Activated naive CD4-positive, alpha-beta T cell treated with anti-CD3 and anti-CD28 coated beads for 36 hours (primary cell): ENCODE results near the gene ATP2B3. TPM values are rescaled to one million over a fixed set of nuclear protein-coding genes. Genes with fewer than 3 reads are reported as not detected.
A peak's percentile ranks its signal among the peaks of the same experiment; 100 is the strongest.

Experiments used
- CTCF ChIA-PET: fragments of 350-600 bp; sonication (Branson Sonifier 250); formaldehyde crosslinking; loops from one replicate; lab custom pipeline; 2021; ENCODE audit warnings: antibody characterized with exemption; lab: Charles Lee
- DNase-seq: peaks from one replicate; pipeline ENCODE4 v3.0.0-alpha.2; 2020
- H3K27ac Mint-ChIP-seq: one replicate; pipeline ENCODE4 v1.8.0; 2021; ENCODE audit warnings: mild to moderate bottlenecking, mixed read lengths
- H3K27me3 Mint-ChIP-seq: one replicate; pipeline ENCODE4 v1.8.0; 2021; ENCODE audit warnings: low read depth, mixed read lengths
- H3K36me3 Mint-ChIP-seq: one replicate; pipeline ENCODE4 v1.8.0; 2021; ENCODE audit warnings: low read depth, mixed read lengths
- H3K4me1 Mint-ChIP-seq: one replicate; pipeline ENCODE4 v1.8.0; 2021; ENCODE audit warnings: low read depth, mixed read lengths
- H3K4me3 Mint-ChIP-seq: one replicate; pipeline ENCODE4 v1.8.0; 2021; ENCODE audit warnings: mild to moderate bottlenecking, moderate library complexity, mixed read lengths
- H3K9me3 Mint-ChIP-seq: one replicate; pipeline ENCODE4 v1.8.0; 2021; ENCODE audit warnings: mixed read lengths
- intact Hi-C: fragments of 100-400 bp; cut with micrococcal nuclease; formaldehyde crosslinking; loops from one replicate; pipeline ENCODE4 v1.15.1; 2023
- total RNA-seq, 2 experiments: library from RNA; stranded (reverse); gene quantifications; one replicate each; pipeline ENCODE4 v1.2.3, GENCODE V29; 2021

Gene ATP2B3
- total RNA-seq, 2 experiments from 2014 or later = not detected

- intact Hi-C loops = no loop called here
- H3K4me3 Mint-ChIP-seq = no peak overlapping the region
- no peaks in the 10 kb centered on the region for H3K9me3 Mint-ChIP-seq
- CTCF ChIA-PET = no interaction called here
- H3K27ac Mint-ChIP-seq = no peak overlapping the region
- DNase-seq = no peak
- H3K4me1 Mint-ChIP-seq = peaks cover 2% of the 10 kb centered on the region
- H3K27me3 Mint-ChIP-seq = no peaks in the 10 kb centered on the region
- no peaks in the 10 kb centered on the region for H3K36me3 Mint-ChIP-seq
Measured at GRCh38 chrX:153491351-153491914, 26.0 kb upstream of the ATP2B3 start.

- intact Hi-C loops = no loop called here
- CTCF ChIA-PET = no interaction called here
Measured at GRCh38 chrX:153491918-153492317, 25.5 kb upstream of the ATP2B3 start.

GRCh38 chrX:153492543-153492942, 24.9 kb upstream of the ATP2B3 start:
- no peak for DNase-seq
- Mint-ChIP-seq H3K27me3 (no peaks in the 10 kb centered on the region), H3K4me3 (no peak overlapping the region), H3K27ac (no peak overlapping the region), H3K36me3 (no peaks in the 10 kb centered on the region), H3K9me3 (no peaks in the 10 kb centered on the region), H3K4me1 (peaks cover 2% of the 10 kb centered on the region)
- intact Hi-C loops = no loop called here
- CTCF ChIA-PET = no interaction called here

More at GRCh38 chrX:153491918-153492317, 25.5 kb upstream of the ATP2B3 start:
- no peaks in the 10 kb centered on the region for H3K27me3 Mint-ChIP-seq
- H3K36me3 Mint-ChIP-seq = no peaks in the 10 kb centered on the region
- no peak overlapping the region for H3K4me3 Mint-ChIP-seq
- H3K27ac Mint-ChIP-seq = no peak overlapping the region
- no peak for DNase-seq
- peaks cover 2% of the 10 kb centered on the region for H3K4me1 Mint-ChIP-seq
- no peaks in the 10 kb centered on the region for H3K9me3 Mint-ChIP-seq

GRCh38 chrX:153493085-153493484, 24.4 kb upstream of the ATP2B3 start:
- no peak for DNase-seq
- Mint-ChIP-seq H3K27ac (no peak overlapping the region), H3K36me3 (no peaks in the 10 kb centered on the region), H3K27me3 (no peaks in the 10 kb centered on the region), H3K4me1 (peaks cover 2% of the 10 kb centered on the region), H3K4me3 (no peak overlapping the region), H3K9me3 (no peaks in the 10 kb centered on the region)
- CTCF ChIA-PET = no interaction called here
- intact Hi-C loops = no loop called here

GRCh38 chrX:153494061-153494460, 23.4 kb upstream of the ATP2B3 start:
- Mint-ChIP-seq H3K9me3 (no peaks in the 10 kb centered on the region), H3K27ac (no peak overlapping the region)
- CTCF ChIA-PET = no interaction called here

GRCh38 chrX:153494541-153495361, 22.7 kb upstream of the ATP2B3 start, which contains the start of gene BGN:
TSS of gene BGN (plus strand) at chrX:153494980. CDS start at chrX:153504632, 9,652 bp downstream.
- H3K36me3 Mint-ChIP-seq = no peaks in the 10 kb centered on the region
- peaks cover 2% of the 10 kb centered on the region for H3K4me1 Mint-ChIP-seq
- peak; percentile 17 for DNase-seq
- no peaks in the 10 kb centered on the region for H3K27me3 Mint-ChIP-seq
- H3K27ac Mint-ChIP-seq = no peak within 1 kb of the TSS
- no peaks in the 10 kb centered on the region for H3K9me3 Mint-ChIP-seq
- intact Hi-C loops = no loop called here
- CTCF ChIA-PET = interaction anchor here (1.5 kb wide), 1 partner anchor 22 kb away, joined by 3 read pairs; no protein-coding TSS in a partner anchor
- H3K4me3 Mint-ChIP-seq = no peak within 1 kb of the TSS

More at GRCh38 chrX:153494061-153494460, 23.4 kb upstream of the ATP2B3 start:
- H3K36me3 Mint-ChIP-seq = no peaks in the 10 kb centered on the region
- peaks cover 2% of the 10 kb centered on the region for H3K4me1 Mint-ChIP-seq
- H3K27me3 Mint-ChIP-seq = no peaks in the 10 kb centered on the region
- no peak overlapping the region for H3K4me3 Mint-ChIP-seq
- DNase-seq = no peak
- intact Hi-C loops = no loop called here

- no peaks in the 10 kb centered on the region for H3K36me3 Mint-ChIP-seq
- H3K4me3 Mint-ChIP-seq = no peak overlapping the region
- peaks cover 2% of the 10 kb centered on the region for H3K4me1 Mint-ChIP-seq
Measured at GRCh38 chrX:153495362-153495751, 22.1 kb upstream of the ATP2B3 start.

GRCh38 chrX:153495903-153496589, 21.4 kb upstream of the ATP2B3 start:
- H3K27me3 Mint-ChIP-seq = no peaks in the 10 kb centered on the region
- CTCF ChIA-PET = interaction anchor here (1.5 kb wide), 1 partner anchor 23 kb away, joined by 3 read pairs; no protein-coding TSS in a partner anchor
- no peak overlapping the region for H3K27ac Mint-ChIP-seq
- peaks cover 2% of the 10 kb centered on the region for H3K4me1 Mint-ChIP-seq
- no peak overlapping the region for H3K4me3 Mint-ChIP-seq
- H3K9me3 Mint-ChIP-seq = no peaks in the 10 kb centered on the region
- no peak for DNase-seq
- no peaks in the 10 kb centered on the region for H3K36me3 Mint-ChIP-seq
- intact Hi-C loops = no loop called here

More at GRCh38 chrX:153495362-153495751, 22.1 kb upstream of the ATP2B3 start:
- no peak overlapping the region for H3K27ac Mint-ChIP-seq
- CTCF ChIA-PET = interaction anchor here (1.5 kb wide), 1 partner anchor 22 kb away, joined by 3 read pairs; no protein-coding TSS in a partner anchor
- no peaks in the 10 kb centered on the region for H3K27me3 Mint-ChIP-seq
- H3K9me3 Mint-ChIP-seq = no peaks in the 10 kb centered on the region
- intact Hi-C loops = no loop called here
- DNase-seq = no peak

- no peaks in the 10 kb centered on the region for H3K36me3 Mint-ChIP-seq
- H3K4me3 Mint-ChIP-seq = no peak overlapping the region
- CTCF ChIA-PET = no interaction called here
- intact Hi-C loops = no loop called here
- DNase-seq = no peak
- peaks cover 2% of the 10 kb centered on the region for H3K4me1 Mint-ChIP-seq
- no peaks in the 10 kb centered on the region for H3K9me3 Mint-ChIP-seq
- H3K27me3 Mint-ChIP-seq = no peaks in the 10 kb centered on the region
- H3K27ac Mint-ChIP-seq = no peak overlapping the region
Measured at GRCh38 chrX:153496590-153496959, 20.9 kb upstream of the ATP2B3 start.

- Mint-ChIP-seq H3K27me3 (no peaks in the 10 kb centered on the region), H3K36me3 (no peaks in the 10 kb centered on the region), H3K4me1 (peaks cover 2% of the 10 kb centered on the region), H3K27ac (no peak overlapping the region), H3K9me3 (no peaks in the 10 kb centered on the region), H3K4me3 (no peak overlapping the region)
- no peak for DNase-seq
- CTCF ChIA-PET = no interaction called here
- intact Hi-C loops = no loop called here
Measured at GRCh38 chrX:153498453-153498852, 19.0 kb upstream of the ATP2B3 start.

- peaks cover 2% of the 10 kb centered on the region for H3K4me1 Mint-ChIP-seq
- H3K36me3 Mint-ChIP-seq = no peaks in the 10 kb centered on the region
- no peaks in the 10 kb centered on the region for H3K27me3 Mint-ChIP-seq
- intact Hi-C loops = no loop called here
- no peak for DNase-seq
- H3K4me3 Mint-ChIP-seq = no peak overlapping the region
- H3K27ac Mint-ChIP-seq = no peak overlapping the region
- CTCF ChIA-PET = no interaction called here
- no peaks in the 10 kb centered on the region for H3K9me3 Mint-ChIP-seq
Measured at GRCh38 chrX:153499341-153499740, 18.1 kb upstream of the ATP2B3 start.

- Mint-ChIP-seq H3K4me3 (no peak overlapping the region), H3K9me3 (no peaks in the 10 kb centered on the region), H3K27ac (no peak overlapping the region), H3K27me3 (no peaks in the 10 kb centered on the region), H3K36me3 (no peaks in the 10 kb centered on the region), H3K4me1 (peaks cover 2% of the 10 kb centered on the region)
- DNase-seq = no peak
- intact Hi-C loops = no loop called here
- CTCF ChIA-PET = no interaction called here
Measured at GRCh38 chrX:153499876-153500275, 17.6 kb upstream of the ATP2B3 start.
